ENCODE results near the gene C1QTNF6.

DNA sequence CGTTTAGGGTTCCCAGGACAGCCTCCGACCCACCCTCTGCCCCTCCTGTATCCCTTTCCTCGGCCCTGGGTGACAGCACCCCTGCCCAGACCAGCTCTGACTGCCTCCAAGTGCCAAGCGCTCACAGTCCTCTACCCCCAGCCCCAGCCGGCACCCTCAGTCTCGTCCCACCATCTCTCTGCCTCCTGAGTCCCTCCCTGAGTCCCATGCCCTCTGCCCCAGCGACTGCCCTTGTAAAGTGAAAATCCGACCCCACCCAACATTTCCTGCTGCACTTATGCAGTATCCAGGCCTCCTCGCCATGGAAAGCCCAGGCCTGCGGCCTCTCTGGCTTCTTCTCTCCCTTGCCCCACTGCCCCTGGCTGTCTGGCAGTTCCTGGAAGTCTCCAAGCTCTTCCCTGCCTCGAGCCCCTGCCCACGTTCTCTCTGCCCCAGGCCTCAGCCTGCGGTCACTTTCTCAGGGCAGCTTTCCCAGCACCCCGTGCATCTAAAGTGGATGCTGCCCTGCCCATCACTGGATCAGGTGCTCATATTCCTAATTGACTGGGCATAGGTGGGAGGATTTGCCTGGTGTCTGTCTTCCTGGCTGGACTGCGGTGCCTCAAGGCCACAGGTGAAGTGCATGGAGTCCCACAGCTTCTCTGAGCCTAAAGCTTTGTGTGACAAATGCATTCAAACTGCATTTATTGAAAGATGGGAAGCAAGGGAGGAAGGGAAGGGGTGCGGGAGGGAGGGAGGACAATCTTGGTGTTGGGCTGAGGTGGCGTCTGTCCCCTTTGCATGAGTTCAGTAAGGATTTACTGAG lies 20.7 kb downstream of the C1QTNF6 start:
- TF ChIP-seq CTCF (conservative IDR thresholded peaks at IDR 0.05) (no peak), EZH2 (IDR thresholded peaks at IDR 0.05; ENCODE audit: low read depth) (no peak)

Measured in PC-9 (cell line).